ENCODE measurements around the gene VPS39. TPM values are rescaled to one million over a fixed set of nuclear protein-coding genes. Genes with fewer than 3 reads are reported as not detected.

Gene VPS39
- total and polyA plus RNA-seq, 7 experiments from 2014 or later = 31.8 to 115 (median 90.4) TPM

GRCh38 chr15:42217568-42217967, 9.5 kb upstream of the VPS39 start:
- no peak overlapping the region for H3K4me3 Mint-ChIP-seq
- Histone ChIP-seq H3K4me1 (ENCODE audit: control insufficient read depth in 2 of 2, insufficient read depth in 2 of 2, low read length in 2 of 2) (no peaks in the 10 kb centered on the region), H3K9me3 (ENCODE audit: control insufficient read depth in 2 of 3, low read length in 3 of 3) (no peaks in the 10 kb centered on the region), H3K27ac (ENCODE audit: low read depth, low read length) (no peak overlapping the region), H3K36me3 (ENCODE audit: control insufficient read depth in 2 of 3, insufficient read depth in 3 of 3, low read length in 3 of 3) (peaks cover 9 to 58% (median 19%) of the 10 kb centered on the region in 3 experiments), H3K27me3 (ENCODE audit: control insufficient read depth in 2 of 2, insufficient read depth in 2 of 2, low read length in 2 of 2) (no peaks in the 10 kb centered on the region), H3K4me3 (ENCODE audit: low read length) (no peak overlapping the region)
- ChIA-PET CTCF (no interaction called here), POLR2A (no interaction called here)
- H3K36me3 Mint-ChIP-seq = peaks cover 14 to 43% (median 18%) of the 10 kb centered on the region in 5 donors
- no peaks in the 10 kb centered on the region for H3K27me3 Mint-ChIP-seq
- no peak for DNase-seq
- peaks cover 0 to 6% (median 0%) of the 10 kb centered on the region in 7 donors for H3K4me1 Mint-ChIP-seq
- no peak overlapping the region for H3K27ac Mint-ChIP-seq
- ATAC-seq = no peak
- intact Hi-C loops (cut with micrococcal nuclease) = no loop called here
- H3K9me3 Mint-ChIP-seq = no peaks in the 10 kb centered on the region

GRCh38 chr15:42215913-42216829, 8.1 kb upstream of the VPS39 start:
- peak overlapping the region in 2 of 9 donors; percentile 13 to 17 for H3K27ac Mint-ChIP-seq
- peaks cover 9 to 61% (median 19%) of the 10 kb centered on the region in 3 experiments for H3K36me3 ChIP-seq (ENCODE audit: control insufficient read depth in 2 of 3, insufficient read depth in 3 of 3, low read length in 3 of 3)
- H3K4me1 ChIP-seq (ENCODE audit: control insufficient read depth in 2 of 2, insufficient read depth in 2 of 2, low read length in 2 of 2) = no peaks in the 10 kb centered on the region
- H3K36me3 Mint-ChIP-seq = peaks cover 14 to 55% (median 18%) of the 10 kb centered on the region in 5 donors
- no peaks in the 10 kb centered on the region for H3K27me3 Mint-ChIP-seq
- ATAC-seq = no peak
- H3K9me3 Mint-ChIP-seq = no peaks in the 10 kb centered on the region
- no peak overlapping the region for H3K4me3 Mint-ChIP-seq
- CTCF ChIA-PET = no interaction called here
- intact Hi-C loops (cut with micrococcal nuclease) = no loop called here
- DNase-seq = no peak
- H3K4me3 ChIP-seq (ENCODE audit: low read length) = no peak overlapping the region
- H3K9me3 ChIP-seq (ENCODE audit: control insufficient read depth in 2 of 3, low read length in 3 of 3) = no peaks in the 10 kb centered on the region
- POLR2A ChIA-PET = no interaction called here
- no peaks in the 10 kb centered on the region for H3K27me3 ChIP-seq (ENCODE audit: control insufficient read depth in 2 of 2, insufficient read depth in 2 of 2, low read length in 2 of 2)
- H3K27ac ChIP-seq (ENCODE audit: low read depth, low read length) = no peak overlapping the region
- H3K4me1 Mint-ChIP-seq = peaks cover 0 to 6% (median 0%) of the 10 kb centered on the region in 7 donors

GRCh38 chr15:42214600-42214999, 6.5 kb upstream of the VPS39 start:
- peaks cover 14 to 52% (median 16%) of the 10 kb centered on the region in 5 donors for H3K36me3 Mint-ChIP-seq
- ATAC-seq = no peak

GRCh38 chr15:42213511-42213910, 5.4 kb upstream of the VPS39 start:
- ChIA-PET CTCF (no interaction called here), POLR2A (no interaction called here)
- Histone ChIP-seq H3K4me1 (ENCODE audit: control insufficient read depth in 2 of 2, insufficient read depth in 2 of 2, low read length in 2 of 2) (peaks cover 0 to 2% of the 10 kb centered on the region in 2 donors), H3K4me3 (ENCODE audit: low read length) (no peak overlapping the region), H3K36me3 (ENCODE audit: control insufficient read depth in 2 of 3, insufficient read depth in 3 of 3, low read length in 3 of 3) (peaks cover 0 to 48% (median 15%) of the 10 kb centered on the region in 3 experiments), H3K9me3 (ENCODE audit: control insufficient read depth in 2 of 3, low read length in 3 of 3) (no peaks in the 10 kb centered on the region), H3K27ac (ENCODE audit: low read depth, low read length) (no peak overlapping the region), H3K27me3 (ENCODE audit: control insufficient read depth in 2 of 2, insufficient read depth in 2 of 2, low read length in 2 of 2) (no peaks in the 10 kb centered on the region)
- DNase-seq = no peak
- intact Hi-C loops (cut with micrococcal nuclease) = no loop called here
- Mint-ChIP-seq H3K27ac (peak overlapping the region in 5 of 9 donors; percentile 6 to 81 (median 61)), H3K27me3 (no peaks in the 10 kb centered on the region), H3K4me1 (peaks cover 0 to 6% (median 0%) of the 10 kb centered on the region in 7 donors), H3K36me3 (peaks cover 6 to 45% (median 11%) of the 10 kb centered on the region in 5 donors), H3K4me3 (no peak overlapping the region), H3K9me3 (no peaks in the 10 kb centered on the region)
- ATAC-seq = no peak

More at GRCh38 chr15:42214600-42214999, 6.5 kb upstream of the VPS39 start:
- Mint-ChIP-seq H3K4me1 (peaks cover 0 to 6% (median 0%) of the 10 kb centered on the region in 7 donors), H3K9me3 (no peaks in the 10 kb centered on the region), H3K27me3 (no peaks in the 10 kb centered on the region), H3K4me3 (no peak overlapping the region), H3K27ac (peak overlapping the region in 5 of 9 donors; percentile 2 to 52 (median 38))
- intact Hi-C loops (cut with micrococcal nuclease) = no loop called here
- no peak for DNase-seq
- H3K27ac ChIP-seq (ENCODE audit: low read depth, low read length) = no peak overlapping the region
- peaks cover 9 to 59% (median 19%) of the 10 kb centered on the region in 3 experiments for H3K36me3 ChIP-seq (ENCODE audit: control insufficient read depth in 2 of 3, insufficient read depth in 3 of 3, low read length in 3 of 3)
- no peaks in the 10 kb centered on the region for H3K4me1 ChIP-seq (ENCODE audit: control insufficient read depth in 2 of 2, insufficient read depth in 2 of 2, low read length in 2 of 2)
- no peaks in the 10 kb centered on the region for H3K27me3 ChIP-seq (ENCODE audit: control insufficient read depth in 2 of 2, insufficient read depth in 2 of 2, low read length in 2 of 2)
- no peak overlapping the region for H3K4me3 ChIP-seq (ENCODE audit: low read length)
- POLR2A ChIA-PET = no interaction called here
- H3K9me3 ChIP-seq (ENCODE audit: control insufficient read depth in 2 of 3, low read length in 3 of 3) = no peaks in the 10 kb centered on the region
- CTCF ChIA-PET = no interaction called here

GRCh38 chr15:42210696-42211095, 2.6 kb upstream of the VPS39 start:
- H3K36me3 ChIP-seq (ENCODE audit: control insufficient read depth in 2 of 3, insufficient read depth in 3 of 3, low read length in 3 of 3) = peaks cover 0 to 32% (median 0%) of the 10 kb centered on the region in 3 experiments
- H3K9me3 Mint-ChIP-seq = no peaks in the 10 kb centered on the region
- H3K4me1 Mint-ChIP-seq = peaks cover 18 to 28% (median 27%) of the 10 kb centered on the region in 7 donors
- no peaks in the 10 kb centered on the region for H3K27me3 Mint-ChIP-seq
- H3K36me3 Mint-ChIP-seq = peaks cover 0 to 31% (median 5%) of the 10 kb centered on the region in 5 donors
- intact Hi-C loops (cut with micrococcal nuclease) = no loop called here
- no peaks in the 10 kb centered on the region for H3K9me3 ChIP-seq (ENCODE audit: control insufficient read depth in 2 of 3, low read length in 3 of 3)
- H3K27me3 ChIP-seq (ENCODE audit: control insufficient read depth in 2 of 2, insufficient read depth in 2 of 2, low read length in 2 of 2) = no peaks in the 10 kb centered on the region
- ChIA-PET POLR2A (interaction anchor here (1.0 kb wide), 1 partner anchor 63 kb away, joined by 3 read pairs; the partner anchor contains the start of genes GANC and TMEM87A), CTCF (no interaction called here)
- H3K27ac ChIP-seq (ENCODE audit: low read depth, low read length) = no peak overlapping the region
- H3K27ac Mint-ChIP-seq = no peak overlapping the region
- no peak overlapping the region for H3K4me3 ChIP-seq (ENCODE audit: low read length)
- DNase-seq = no peak
- peaks cover 17 to 18% of the 10 kb centered on the region in 2 donors for H3K4me1 ChIP-seq (ENCODE audit: control insufficient read depth in 2 of 2, insufficient read depth in 2 of 2, low read length in 2 of 2)
- H3K4me3 Mint-ChIP-seq = no peak overlapping the region
- ATAC-seq = no peak

DNA sequence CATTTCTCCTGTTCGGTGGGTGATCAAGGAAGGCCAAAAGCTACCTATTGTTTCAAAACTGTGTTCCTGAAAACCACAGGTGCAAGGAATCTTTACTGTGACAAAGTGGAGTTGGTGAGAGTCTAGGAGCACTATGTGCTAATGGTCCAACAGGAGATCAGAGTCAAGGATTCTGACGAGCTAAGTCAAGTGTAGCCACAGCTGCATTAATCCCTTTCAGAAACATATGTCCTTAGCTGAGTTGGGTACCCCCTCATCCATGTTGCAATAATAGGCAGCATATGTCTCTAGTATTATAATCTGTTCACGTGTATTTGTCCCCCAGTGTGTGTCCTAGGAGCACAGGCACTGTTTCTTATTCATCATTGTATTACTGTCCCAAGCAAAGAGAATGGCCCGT, 1.7 kb downstream of the VPS39 start:
- Mint-ChIP-seq H3K9me3 (peaks cover 0 to 1% (median 0%) of the 10 kb centered on the region in 11 donors), H3K4me1 (peaks cover 34 to 64% (median 51%) of the 10 kb centered on the region in 7 donors), H3K27me3 (no peaks in the 10 kb centered on the region), H3K36me3 (peaks cover 0 to 24% (median 4%) of the 10 kb centered on the region in 5 donors), H3K4me3 (peak overlapping the region; percentile 79 to 97 (median 95)), H3K27ac (peak overlapping the region in 8 of 9 donors; percentile 24 to 93 (median 80))
- Histone ChIP-seq H3K4me3 (ENCODE audit: low read length) (peak overlapping the region; percentile 95), H3K9me3 (ENCODE audit: control insufficient read depth in 2 of 3, low read length in 3 of 3) (no peaks in the 10 kb centered on the region), H3K36me3 (ENCODE audit: control insufficient read depth in 2 of 3, insufficient read depth in 3 of 3, low read length in 3 of 3) (peaks cover 0 to 13% (median 6%) of the 10 kb centered on the region in 3 experiments), H3K4me1 (ENCODE audit: control insufficient read depth in 2 of 2, insufficient read depth in 2 of 2, low read length in 2 of 2) (peaks cover 18 to 22% of the 10 kb centered on the region in 2 donors), H3K27me3 (ENCODE audit: control insufficient read depth in 2 of 2, insufficient read depth in 2 of 2, low read length in 2 of 2) (no peaks in the 10 kb centered on the region), H3K27ac (ENCODE audit: low read depth, low read length) (no peak overlapping the region)
- POLR2A ChIA-PET = interaction anchor here (0.5 to 1.0 kb wide), 3 partner anchors 9 to 1511 kb away, joined by 3 to 4 read pairs (median 4); partner anchors contain the start of gene RAD51
- no peak for ATAC-seq
- no peak for DNase-seq
- CTCF ChIA-PET = no interaction called here
- intact Hi-C loops (cut with micrococcal nuclease) = loop anchor here in 1 of 2 donors (10.0 kb wide), 1 partner anchor 708 kb away; no protein-coding TSS in a partner anchor

Data from naive thymus-derived CD4-positive, alpha-beta T cell (primary cell).